SK-N-SH (cell line): Measurements from ENCODE around the gene TRPC4AP. TPM values are rescaled to one million over a fixed set of nuclear protein-coding genes. Genes with fewer than 3 reads are reported as not detected.

Experiments
- CTCF ChIA-PET: fragments of 300-600, 350-600 bp; formaldehyde crosslinking; extraction: SDS; loops from one replicate; lab custom pipeline; 2021; lab: Yijun Ruan, JAX
- POLR2A ChIA-PET: fragments of 350-600 bp; sonication (Branson Sonifier 250); formaldehyde crosslinking; extraction: SDS; loops from one replicate; lab custom pipeline; 2020; ENCODE audit warnings: antibody characterized with exemption, inconsistent platforms; lab: Yijun Ruan, JAX
- DNase-seq: peaks from one replicate; pipeline ENCODE4 v3.0.0; 2012
- H2AFZ ChIP-seq: fragments of 200-600 bp; sonication (generic); 2 replicates; pipeline ENCODE4 v1.8.1; 2016; ENCODE audit warnings: antibody characterized with exemption, mild to moderate bottlenecking, low read depth
- H3F3A ChIP-seq: fragments of 200-600 bp; sonication (generic); replicated peaks from 2 replicates; pipeline ENCODE3; 2016; ENCODE audit warnings: antibody characterized with exemption, mild to moderate bottlenecking; ENCODE audit not compliant: insufficient read depth
- H3K27ac ChIP-seq, 2 experiments: fragments of 200-500 bp in 1 of 2; fragments of 200-600 bp in 1 of 2; sonication (Bioruptor generic) in 1 of 2; sonication (generic), shearing (Covaris generic) in 1 of 2; 2 replicates each; pipeline versions ENCODE4 v1.5.1 to v1.6.1; 2014 to 2016; ENCODE audit warnings: low read depth in 2 of 2, inconsistent platforms in 1 of 2, low read length in 1 of 2, mild to moderate bottlenecking in 1 of 2, mixed read lengths in 1 of 2
- H3K27me3 ChIP-seq: fragments of 200-600 bp; sonication (generic), shearing (Covaris generic); 2 replicates; pipeline ENCODE4 v1.6.1; 2016; ENCODE audit warnings: mixed run types; ENCODE audit not compliant: insufficient read depth
- H3K36me3 ChIP-seq, 2 experiments: fragments of 200-500 bp in 1 of 2; fragments of 200-600 bp in 1 of 2; sonication (Bioruptor generic) in 1 of 2; sonication (generic) in 1 of 2; replicated peaks in 1 of 2; 2 replicates each; pipeline versions ENCODE3 to v1.5.1; 2014 to 2016; ENCODE audit warnings: low read length in 1 of 2, mild to moderate bottlenecking in 1 of 2; ENCODE audit not compliant: insufficient read depth in 2 of 2, control insufficient read depth in 1 of 2
- H3K4me1 ChIP-seq, 2 experiments: fragments of 200-500 bp in 1 of 2; fragments of 200-600 bp in 1 of 2; sonication (Bioruptor generic) in 1 of 2; sonication (generic), shearing (Covaris generic) in 1 of 2; 2 replicates each; pipeline versions ENCODE4 v1.5.1 to v1.6.1; 2014 to 2016; ENCODE audit warnings: low read depth in 1 of 2, low read length in 1 of 2, mixed run types in 1 of 2; ENCODE audit not compliant: insufficient read depth in 2 of 2, control insufficient read depth in 1 of 2
- H3K4me2 ChIP-seq: fragments of 200-600 bp; sonication (generic), shearing (Covaris generic); 2 replicates; pipeline ENCODE4 v1.6.1; 2017; ENCODE audit warnings: mixed run types
- H3K4me3 ChIP-seq, 2 experiments: fragments of 200-500 bp in 1 of 2; fragments of 200-600 bp in 1 of 2; sonication (Bioruptor generic) in 1 of 2; sonication (generic), shearing (Covaris generic) in 1 of 2; 2 replicates each; pipeline versions ENCODE4 v1.5.1 to v1.8.1; 2014 to 2016; ENCODE audit warnings: low read depth in 2 of 2, inconsistent platforms in 1 of 2, low read length in 1 of 2, mild to moderate bottlenecking in 1 of 2, mixed read lengths in 1 of 2, moderate library complexity in 1 of 2
- H3K79me2 ChIP-seq: fragments of 200-600 bp; sonication (generic); 2 replicates; pipeline ENCODE4 v1.8.1; 2017; ENCODE audit warnings: mild to moderate bottlenecking; ENCODE audit not compliant: insufficient read depth
- H3K9ac ChIP-seq: fragments of 200-600 bp; sonication (generic); 2 replicates; pipeline ENCODE4 v1.6.1; 2017; ENCODE audit warnings: mixed run types
- H3K9me2 ChIP-seq: fragments of 200-600 bp; sonication (generic); 2 replicates; pipeline ENCODE4 v1.6.1; 2017; ENCODE audit warnings: mixed run types
- H3K9me3 ChIP-seq: fragments of 200-600 bp; sonication (generic); 2 replicates; pipeline ENCODE4 v1.6.1; 2017; ENCODE audit warnings: mixed run types, mild to moderate bottlenecking, moderate library complexity
- H4K20me1 ChIP-seq: fragments of 200-600 bp; sonication (generic); 2 replicates; pipeline ENCODE4 v1.6.1; 2017; ENCODE audit warnings: mild to moderate bottlenecking, mixed run types; ENCODE audit not compliant: insufficient read depth
- ELF1 ChIP-seq: IDR thresholded peaks from 2 replicates; pipeline ENCODE4 v1.4.0; 2012
- FOXJ3 ChIP-seq: sonication (generic); formaldehyde crosslinking; IDR thresholded peaks from 2 replicates; pipeline ENCODE4 v1.5.1; 2020; ENCODE audit warnings: mild to moderate bottlenecking, missing genetic modification reagents
- GABPA ChIP-seq: IDR thresholded peaks from 2 replicates; pipeline ENCODE4 v1.4.0; 2012; ENCODE audit warnings: low read depth, mild to moderate bottlenecking
- GATA2 ChIP-seq: sonication (generic); formaldehyde crosslinking; IDR thresholded peaks from 2 replicates; pipeline ENCODE4 v1.5.0; 2020; ENCODE audit warnings: mild to moderate bottlenecking, missing genetic modification reagents
- MEF2A ChIP-seq: IDR thresholded peaks from 2 replicates; pipeline ENCODE4 v1.4.0; 2012; ENCODE audit warnings: low read depth, borderline replicate concordance
- MXI1 ChIP-seq: IDR thresholded peaks from 2 replicates; pipeline ENCODE4 v1.6.1; 2012; ENCODE audit warnings: mild to moderate bottlenecking, low read depth, low read length, improper control_type of control experiment
- NRF1 ChIP-seq: IDR thresholded peaks from 2 replicates; pipeline ENCODE4 v1.6.1; 2012; ENCODE audit warnings: low read depth, mild to moderate bottlenecking, low read length
- SIN3A ChIP-seq: IDR thresholded peaks from 2 replicates; pipeline ENCODE4 v1.6.1; 2012; ENCODE audit warnings: low read depth, mild to moderate bottlenecking, low read length, moderate library complexity, borderline replicate concordance
- TAF1 ChIP-seq: IDR thresholded peaks from 2 replicates; pipeline ENCODE4 v1.6.1; 2012; ENCODE audit warnings: low read depth, mild to moderate bottlenecking, low read length, moderate library complexity, borderline replicate concordance
- TCF12 ChIP-seq: IDR thresholded peaks from 2 replicates; pipeline ENCODE4 v1.4.0; 2012
- YY1 ChIP-seq: IDR thresholded peaks from 2 replicates; pipeline ENCODE4 v1.4.0; 2012; ENCODE audit warnings: low read depth, mild to moderate bottlenecking
- WGBS: methylation state at CpG from one replicate; pipeline ENCODE4 v1.1.6; 2017; ENCODE audit warnings: low lambda C conversion rate; 5-methylcytosine and 5-hydroxymethylcytosine counted together
- polyA plus RNA-seq, 3 experiments: library from polyadenylated mRNA; depleted of rRNA; stranded (reverse); fragments of >200 nt; gene quantifications; 2 replicates each; pipeline ENCODE4 v1.2.3, GENCODE V29; 2012
- TF ChIP-seq, protein P1 (sequence below): fragments of 150-350 bp; IDR thresholded peaks from 2 replicates; pipeline ENCODE4 v1.6.1; 2017; ENCODE audit warnings: antibody characterized with exemption, low read length, low read depth, borderline replicate concordance
- TF ChIP-seq, protein P2 (sequence below): fragments of 200-600 bp; sonication (generic); IDR thresholded peaks from 2 replicates; pipeline ENCODE4 v1.6.1; 2017; ENCODE audit warnings: antibody characterized with exemption, mild to moderate bottlenecking, moderate library complexity

The TRPC4AP gene
- polyA plus RNA-seq, 1 of the 3 experiments (the other 2 are of a cell fraction) = 57.4 TPM

DNA sequence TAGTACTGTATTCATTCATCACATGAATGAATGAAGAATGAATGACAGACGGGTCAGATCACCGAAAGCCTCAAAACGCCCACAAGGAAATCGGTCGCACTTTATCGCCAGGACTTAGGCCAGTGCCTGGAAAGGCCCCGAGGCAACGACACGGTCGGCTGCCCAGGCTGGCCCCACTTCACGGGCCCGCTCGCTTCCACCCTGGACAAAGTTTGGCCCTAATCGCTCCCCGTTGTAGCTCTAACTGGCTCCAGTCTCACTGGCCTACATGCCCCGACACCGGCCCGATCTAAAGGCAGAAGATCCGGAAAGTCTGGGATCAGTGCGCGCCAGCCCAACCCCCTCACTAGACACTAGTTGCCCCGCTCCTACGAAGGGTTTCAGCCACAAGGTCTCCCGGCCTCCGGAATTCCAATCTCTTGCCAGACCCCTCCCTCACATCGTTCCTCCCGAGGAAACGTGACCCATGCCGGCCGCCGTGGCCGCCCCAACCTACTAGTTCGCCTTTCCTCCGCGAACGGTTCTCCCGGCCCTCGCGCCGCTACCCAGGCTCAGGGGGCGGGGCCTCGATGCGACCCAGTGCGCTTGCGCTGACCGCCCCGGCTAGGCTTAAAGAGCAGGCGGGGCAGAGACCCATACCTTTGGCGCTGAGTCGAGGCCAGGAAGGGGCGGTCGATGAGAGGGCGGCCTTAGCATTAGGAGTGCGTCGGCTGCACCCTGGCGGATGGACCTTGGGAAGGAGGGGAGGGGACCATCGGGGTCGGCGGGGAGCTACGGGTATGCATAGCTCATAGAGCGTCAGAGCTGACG is 137.2 kb downstream of the TRPC4AP start, which contains the start of the genes GSS and MYH7B (continued):
- TF ChIP-seq GATA2 (CRISPR knock-in tag) (no peak), MEF2A (no peak), YY1 (0 out of 2 replicates have a peak, but pooled peaks have one; percentile 10), FOXJ3 (CRISPR knock-in tag) (peak; percentile 16; the same call in 1 of the 2 replicates), NRF1 (peak; percentile 78), ELF1 (peak; percentile 54; the same call in 1 of the 2 replicates), TCF12 (no peak), SIN3A (no peak; the same call in none of the 2 replicates), GABPA (no peak)
- TF ChIP-seq, protein P1, sequence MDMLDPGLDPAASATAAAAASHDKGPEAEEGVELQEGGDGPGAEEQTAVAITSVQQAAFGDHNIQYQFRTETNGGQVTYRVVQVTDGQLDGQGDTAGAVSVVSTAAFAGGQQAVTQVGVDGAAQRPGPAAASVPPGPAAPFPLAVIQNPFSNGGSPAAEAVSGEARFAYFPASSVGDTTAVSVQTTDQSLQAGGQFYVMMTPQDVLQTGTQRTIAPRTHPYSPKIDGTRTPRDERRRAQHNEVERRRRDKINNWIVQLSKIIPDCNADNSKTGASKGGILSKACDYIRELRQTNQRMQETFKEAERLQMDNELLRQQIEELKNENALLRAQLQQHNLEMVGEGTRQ = no peak
- TF ChIP-seq, protein P2, sequence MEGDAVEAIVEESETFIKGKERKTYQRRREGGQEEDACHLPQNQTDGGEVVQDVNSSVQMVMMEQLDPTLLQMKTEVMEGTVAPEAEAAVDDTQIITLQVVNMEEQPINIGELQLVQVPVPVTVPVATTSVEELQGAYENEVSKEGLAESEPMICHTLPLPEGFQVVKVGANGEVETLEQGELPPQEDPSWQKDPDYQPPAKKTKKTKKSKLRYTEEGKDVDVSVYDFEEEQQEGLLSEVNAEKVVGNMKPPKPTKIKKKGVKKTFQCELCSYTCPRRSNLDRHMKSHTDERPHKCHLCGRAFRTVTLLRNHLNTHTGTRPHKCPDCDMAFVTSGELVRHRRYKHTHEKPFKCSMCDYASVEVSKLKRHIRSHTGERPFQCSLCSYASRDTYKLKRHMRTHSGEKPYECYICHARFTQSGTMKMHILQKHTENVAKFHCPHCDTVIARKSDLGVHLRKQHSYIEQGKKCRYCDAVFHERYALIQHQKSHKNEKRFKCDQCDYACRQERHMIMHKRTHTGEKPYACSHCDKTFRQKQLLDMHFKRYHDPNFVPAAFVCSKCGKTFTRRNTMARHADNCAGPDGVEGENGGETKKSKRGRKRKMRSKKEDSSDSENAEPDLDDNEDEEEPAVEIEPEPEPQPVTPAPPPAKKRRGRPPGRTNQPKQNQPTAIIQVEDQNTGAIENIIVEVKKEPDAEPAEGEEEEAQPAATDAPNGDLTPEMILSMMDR = peak; percentile 61

DNA sequence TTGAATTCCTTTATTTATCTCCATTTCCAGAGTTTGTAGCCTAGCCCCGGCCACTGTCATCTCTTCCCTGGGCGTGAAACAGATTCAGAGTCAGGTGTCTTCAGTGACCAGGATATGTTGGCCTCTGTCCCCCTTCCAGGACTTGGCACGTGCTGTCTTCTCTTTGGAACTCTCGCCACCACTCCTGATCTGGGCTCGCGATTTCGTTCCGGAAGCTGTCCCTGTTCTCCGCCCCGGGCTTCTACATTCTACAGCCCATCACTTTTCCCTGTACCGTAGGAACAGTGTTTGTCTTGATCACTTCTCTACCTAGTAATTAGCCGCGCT is 137.7 kb downstream of the TRPC4AP start:
- Histone ChIP-seq H3F3A (no peaks in the 10 kb centered on the region), H3K79me2 (peaks cover 28% of the 10 kb centered on the region; the same call in 1 of the 2 replicates), H3K36me3 (peaks cover 9 to 15% of the 10 kb centered on the region in 2 experiments), H3K4me3 (peak overlapping the region; percentile 67 to 70), H2AFZ (peak overlapping the region; percentile 95), H3K4me1 (peaks cover 10 to 15% of the 10 kb centered on the region in 2 experiments; a peak in 3 of 4 replicates), H3K9me3 (no peaks in the 10 kb centered on the region), H3K27me3 (no peaks in the 10 kb centered on the region), H3K9me2 (no peaks in the 10 kb centered on the region), H3K4me2 (peak overlapping the region; percentile 81), H4K20me1 (no peaks in the 10 kb centered on the region), H3K27ac (peak overlapping the region; percentile 84 to 95), H3K9ac (peak overlapping the region; percentile 80)
- peak; percentile 59 for DNase-seq
- 21% methylated on average over 13 of the region's 13 CpGs for WGBS
- ChIA-PET POLR2A (interaction anchor here (0.5 to 2.1 kb wide), 4 partner anchors 14 to 82 kb away, joined by 3 to 8 read pairs (median 4); partner anchors contain the start of gene GGT7), CTCF (interaction anchor here (1.4 to 4.5 kb wide), 3 partner anchors 74 to 86 kb away, joined by 5 to 61 read pairs (median 5); partner anchors contain the start of gene GGT7)
- TF ChIP-seq TAF1 (no peak), MXI1 (peak; percentile 42; the same call in 1 of the 2 replicates)
